NB4 (cell line): Measurements from ENCODE around the gene STN1.

Experiments
- CTCF ChIP-seq: IDR thresholded peaks from one replicate; pipeline ENCODE4 v1.5.1; 2012; ENCODE audit warnings: low read depth, low read length
- MAX ChIP-seq: IDR thresholded peaks from 2 replicates; pipeline ENCODE4 v1.6.1; 2011; ENCODE audit warnings: low read depth, low read length
- MYC ChIP-seq: IDR thresholded peaks from 2 replicates; pipeline ENCODE4 v1.6.1; 2011; ENCODE audit warnings: low read depth, low read length
- POLR2A ChIP-seq: IDR thresholded peaks from 2 replicates; pipeline ENCODE4 v1.6.1; 2011; ENCODE audit warnings: mild to moderate bottlenecking; ENCODE audit not compliant: insufficient read length; ENCODE audit errors: extremely low read depth

GRCh38 chr10:103941801-103942200, 23.8 kb upstream of the STN1 start:
- TF ChIP-seq CTCF: no peak
- no peak for TF ChIP-seq POLR2A
- TF ChIP-seq MAX: no peak
- TF ChIP-seq MYC: no peak
